Measurements from ENCODE around the gene GPC5.
"Not testable (repeated sequence)": the region's sequence is repeated elsewhere in the genome, so short reads cannot be mapped to it uniquely, and the experiment has no call there.

The GPC5 gene

GRCh38 chr13:92512852-92513251 lies 1114.4 kb downstream of the GPC5 start:
- Histone ChIP-seq H3K9me2 (ENCODE audit: low read depth, low read length) (no peaks in the 10 kb centered on the region), H3K4me3 (ENCODE audit: low read depth, low read length, poor library complexity, severe bottlenecking) (no peak overlapping the region), H3F3A (ENCODE audit: insufficient read depth, low read length) (no peaks in the 10 kb centered on the region), H3K79me2 (ENCODE audit: insufficient read depth, low read length) (no peaks in the 10 kb centered on the region), H3K27me3 (ENCODE audit: insufficient read depth, low read length) (no peaks in the 10 kb centered on the region), H3K27ac (ENCODE audit: low read depth, low read length, poor library complexity, severe bottlenecking) (no peak overlapping the region), H3K4me1 (ENCODE audit: insufficient read depth, low read length, severe bottlenecking) (no peaks in the 10 kb centered on the region), H4K20me1 (ENCODE audit: insufficient read depth, low read length) (no peaks in the 10 kb centered on the region), H3K9me3 (ENCODE audit: low read length) (no peaks in the 10 kb centered on the region), H3K4me2 (ENCODE audit: low read length) (no peak overlapping the region), H3K9ac (ENCODE audit: low read length) (no peak overlapping the region), H3K36me3 (ENCODE audit: insufficient read depth, low read length) (no peaks in the 10 kb centered on the region), H2AFZ (ENCODE audit: low read length) (no peak overlapping the region)
- no peak for TF ChIP-seq EZH2 (IDR thresholded peaks at IDR 0.05; ENCODE audit: borderline replicate concordance, low read length)
- no peak for TF ChIP-seq CTCF (IDR thresholded peaks at IDR 0.05; ENCODE audit: low read length)

GRCh38 chr13:92513672-92514071 lies 1115.3 kb downstream of the GPC5 start:
- Histone ChIP-seq H3K36me3 (ENCODE audit: insufficient read depth, low read length) (no peaks in the 10 kb centered on the region), H3K79me2 (ENCODE audit: insufficient read depth, low read length) (no peaks in the 10 kb centered on the region), H3K9me2 (ENCODE audit: low read depth, low read length) (no peaks in the 10 kb centered on the region), H3K9me3 (ENCODE audit: low read length) (no peaks in the 10 kb centered on the region), H3K9ac (ENCODE audit: low read length) (no peak overlapping the region), H3K4me1 (ENCODE audit: insufficient read depth, low read length, severe bottlenecking) (no peaks in the 10 kb centered on the region), H3K4me2 (ENCODE audit: low read length) (no peak overlapping the region), H3K27ac (ENCODE audit: low read depth, low read length, poor library complexity, severe bottlenecking) (no peak overlapping the region), H3F3A (ENCODE audit: insufficient read depth, low read length) (no peaks in the 10 kb centered on the region), H2AFZ (ENCODE audit: low read length) (no peak overlapping the region), H4K20me1 (ENCODE audit: insufficient read depth, low read length) (no peaks in the 10 kb centered on the region), H3K27me3 (ENCODE audit: insufficient read depth, low read length) (no peaks in the 10 kb centered on the region), H3K4me3 (ENCODE audit: low read depth, low read length, poor library complexity, severe bottlenecking) (no peak overlapping the region)
- TF ChIP-seq EZH2 (IDR thresholded peaks at IDR 0.05; ENCODE audit: borderline replicate concordance, low read length) = no peak
- no peak for TF ChIP-seq CTCF (IDR thresholded peaks at IDR 0.05; ENCODE audit: low read length)

GRCh38 chr13:92514420-92515125 lies 1116.2 kb downstream of the GPC5 start:
- no peaks in the 10 kb centered on the region for H3K4me1 ChIP-seq (ENCODE audit: insufficient read depth, low read length, severe bottlenecking)
- no peaks in the 10 kb centered on the region for H3K27me3 ChIP-seq (ENCODE audit: insufficient read depth, low read length)
- no peaks in the 10 kb centered on the region for H3K9me3 ChIP-seq (ENCODE audit: low read length)
- no peaks in the 10 kb centered on the region for H3K9me2 ChIP-seq (ENCODE audit: low read depth, low read length)
- no peaks in the 10 kb centered on the region for H3K36me3 ChIP-seq (ENCODE audit: insufficient read depth, low read length)
- H4K20me1 ChIP-seq (ENCODE audit: insufficient read depth, low read length) = no peaks in the 10 kb centered on the region
- no peak overlapping the region for H3K4me2 ChIP-seq (ENCODE audit: low read length)
- H3K4me3 ChIP-seq (ENCODE audit: low read depth, low read length, poor library complexity, severe bottlenecking) = no peak overlapping the region
- no peaks in the 10 kb centered on the region for H3K79me2 ChIP-seq (ENCODE audit: insufficient read depth, low read length)
- no peak overlapping the region for H3K27ac ChIP-seq (ENCODE audit: low read depth, low read length, poor library complexity, severe bottlenecking)
- no peak overlapping the region for H2AFZ ChIP-seq (ENCODE audit: low read length)
- H3K9ac ChIP-seq (ENCODE audit: low read length) = no peak overlapping the region
- no peak for TF ChIP-seq CTCF (IDR thresholded peaks at IDR 0.05; ENCODE audit: low read length)
- no peak for TF ChIP-seq EZH2 (IDR thresholded peaks at IDR 0.05; ENCODE audit: borderline replicate concordance, low read length)
- no peaks in the 10 kb centered on the region for H3F3A ChIP-seq (ENCODE audit: insufficient read depth, low read length)

- H3K36me3 ChIP-seq (ENCODE audit: insufficient read depth, low read length); H3K9ac ChIP-seq (ENCODE audit: low read length); H3K4me2 ChIP-seq (ENCODE audit: low read length); H3K9me3 ChIP-seq (ENCODE audit: low read length); H3K4me1 ChIP-seq (ENCODE audit: insufficient read depth, low read length, severe bottlenecking); H3F3A ChIP-seq (ENCODE audit: insufficient read depth, low read length); H2AFZ ChIP-seq (ENCODE audit: low read length); H3K4me3 ChIP-seq (ENCODE audit: low read depth, low read length, poor library complexity, severe bottlenecking); H4K20me1 ChIP-seq (ENCODE audit: insufficient read depth, low read length); H3K79me2 ChIP-seq (ENCODE audit: insufficient read depth, low read length); H3K9me2 ChIP-seq (ENCODE audit: low read depth, low read length); H3K27ac ChIP-seq (ENCODE audit: low read depth, low read length, poor library complexity, severe bottlenecking); H3K27me3 ChIP-seq (ENCODE audit: insufficient read depth, low read length): not testable (repeated sequence)
Measured at GRCh38 chr13:92516878-92517277, 1118.5 kb downstream of the GPC5 start.

- H4K20me1 ChIP-seq (ENCODE audit: insufficient read depth, low read length); H3K36me3 ChIP-seq (ENCODE audit: insufficient read depth, low read length); H3K79me2 ChIP-seq (ENCODE audit: insufficient read depth, low read length); H3K9ac ChIP-seq (ENCODE audit: low read length); H3K4me2 ChIP-seq (ENCODE audit: low read length); H3K27ac ChIP-seq (ENCODE audit: low read depth, low read length, poor library complexity, severe bottlenecking); H3K4me3 ChIP-seq (ENCODE audit: low read depth, low read length, poor library complexity, severe bottlenecking); H3K4me1 ChIP-seq (ENCODE audit: insufficient read depth, low read length, severe bottlenecking); H3F3A ChIP-seq (ENCODE audit: insufficient read depth, low read length); H2AFZ ChIP-seq (ENCODE audit: low read length); H3K27me3 ChIP-seq (ENCODE audit: insufficient read depth, low read length); H3K9me2 ChIP-seq (ENCODE audit: low read depth, low read length); H3K9me3 ChIP-seq (ENCODE audit: low read length): not testable (repeated sequence)
Measured at GRCh38 chr13:92518622-92519021, 1120.2 kb downstream of the GPC5 start.

Data from OCI-LY1 (cell line).